Psoas muscle (tissue), 8 donors: ENCODE data around the gene SMURF1. TPM values are rescaled to one million over a fixed set of nuclear protein-coding genes. Genes with fewer than 3 reads are reported as not detected.

ENCODE experiments used
- ATAC-seq, 4 donors: fragments of 200-7000 bp; cut with Tn5 transposase; one replicate each; pipeline ENCODE4 v1.9.1; 2020; ENCODE audit warnings: moderate library complexity in 3 of 4, mild to moderate bottlenecking in 2 of 4
- DNase-seq, 2 donors: peaks; one replicate each; pipeline ENCODE4 v3.0.0-alpha.2; 2020
- H3K27ac ChIP-seq: fragments of 200-600 bp; one replicate; pipeline ENCODE4 v1.8.0; 2022
- H3K27me3 ChIP-seq, 3 donors: fragments of 200-600 bp in 1 of 3; one replicate each; pipeline versions ENCODE4 v1.6.1 to v1.8.0; 2013 to 2022; ENCODE audit warnings: low read length in 2 of 3, mild to moderate bottlenecking in 2 of 3, moderate library complexity in 1 of 3; ENCODE audit not compliant: insufficient read depth in 3 of 3
- H3K36me3 ChIP-seq, 2 donors: fragments of 200-600 bp in 1 of 2; one replicate each; pipeline versions ENCODE4 v1.6.1 to v1.8.0; 2013 to 2022; ENCODE audit warnings: low read depth in 1 of 2, mild to moderate bottlenecking in 1 of 2, moderate library complexity in 1 of 2; ENCODE audit not compliant: insufficient read depth in 1 of 2
- H3K4me1 ChIP-seq: fragments of 200-600 bp; one replicate; pipeline ENCODE4 v1.8.0; 2022
- H3K4me3 ChIP-seq: fragments of 200-600 bp; one replicate; pipeline ENCODE4 v1.8.0; 2022; ENCODE audit warnings: mild to moderate bottlenecking
- H3K9me3 ChIP-seq: fragments of 200-600 bp; one replicate; pipeline ENCODE4 v1.8.0; 2022
- WGBS, 3 donors: extraction: QIAGEN DNeasy Blood & Tissue Kit; methylation state at CpG; one replicate each; pipeline versions ENCODE4 v1.1.6 to v1.1.7; 2013; 5-methylcytosine and 5-hydroxymethylcytosine counted together
- intact Hi-C, 2 donors: fragments of 100-400 bp; cut with DNase I; formaldehyde crosslinking; loops; one replicate each; pipeline versions ENCODE4 v1.11.0 to v1.14.2; 2022
- polyA plus RNA-seq, 3 donors: library from polyadenylated mRNA; stranded (reverse); fragments of 200-250 nt; gene quantifications; one replicate each; pipeline ENCODE4 v1.2.3, GENCODE V29; 2013
- total RNA-seq, 4 donors: library from RNA; stranded (reverse); fragmentation: NEBNext Ultra II Directional in 2 of 4; extraction: Animal tissue kit (Norgen Biotek cat#: 25700) in 2 of 4; gene quantifications; one replicate each; pipeline versions ENCODE4 v1.2.1 to v1.2.4, GENCODE V29; 2021 to 2023
- TF ChIP-seq, protein P1 (sequence below): fragments of 200-600 bp; IDR thresholded peaks from one replicate; pipeline ENCODE4 v1.8.0; 2022; ENCODE audit warnings: antibody characterized with exemption
- donor health status: healthy with polysubstance abuse.
- donor health status: DM: no; HTN: no; CAD: no; lungs with moderate emphysema.
- donor health status: Bipolar disorder and iron deficiency.
- donor health status: healthy.
- donor health status: DM: yes; HTN: yes; CAD: no.
- donor health status: DM: no; HTN: no; CAD: no.
- donor health status: DM: no; HTN: no; CAD: no.
- donor health status: DM: yes; HTN: yes; CAD: no.

Gene SMURF1
- total and polyA plus RNA-seq, 7 donors, result 5.8 to 16.9 (median 10.2) TPM

GRCh38 chr7:99033765-99034164 is 110.1 kb downstream of the SMURF1 start:
- peaks cover 17 to 97% of the 10 kb centered on the region in 2 donors for H3K36me3 ChIP-seq
- no peaks in the 10 kb centered on the region for H3K9me3 ChIP-seq
- H3K4me1 ChIP-seq, result no peaks in the 10 kb centered on the region
- intact Hi-C loops, result no loop called here
- 34 to 53% (median 41%) methylated on average over 4 of the region's 4 CpGs for WGBS, 3 donors
- DNase-seq (no peak), ATAC-seq (peak in 1 of 4 donors; percentile 17)
- H3K27me3 ChIP-seq, result no peaks in the 10 kb centered on the region
- H3K27ac ChIP-seq, result peak overlapping the region; percentile 16
- TF ChIP-seq, protein P1, sequence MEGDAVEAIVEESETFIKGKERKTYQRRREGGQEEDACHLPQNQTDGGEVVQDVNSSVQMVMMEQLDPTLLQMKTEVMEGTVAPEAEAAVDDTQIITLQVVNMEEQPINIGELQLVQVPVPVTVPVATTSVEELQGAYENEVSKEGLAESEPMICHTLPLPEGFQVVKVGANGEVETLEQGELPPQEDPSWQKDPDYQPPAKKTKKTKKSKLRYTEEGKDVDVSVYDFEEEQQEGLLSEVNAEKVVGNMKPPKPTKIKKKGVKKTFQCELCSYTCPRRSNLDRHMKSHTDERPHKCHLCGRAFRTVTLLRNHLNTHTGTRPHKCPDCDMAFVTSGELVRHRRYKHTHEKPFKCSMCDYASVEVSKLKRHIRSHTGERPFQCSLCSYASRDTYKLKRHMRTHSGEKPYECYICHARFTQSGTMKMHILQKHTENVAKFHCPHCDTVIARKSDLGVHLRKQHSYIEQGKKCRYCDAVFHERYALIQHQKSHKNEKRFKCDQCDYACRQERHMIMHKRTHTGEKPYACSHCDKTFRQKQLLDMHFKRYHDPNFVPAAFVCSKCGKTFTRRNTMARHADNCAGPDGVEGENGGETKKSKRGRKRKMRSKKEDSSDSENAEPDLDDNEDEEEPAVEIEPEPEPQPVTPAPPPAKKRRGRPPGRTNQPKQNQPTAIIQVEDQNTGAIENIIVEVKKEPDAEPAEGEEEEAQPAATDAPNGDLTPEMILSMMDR, result no peak
- H3K4me3 ChIP-seq, result no peak overlapping the region

DNA sequence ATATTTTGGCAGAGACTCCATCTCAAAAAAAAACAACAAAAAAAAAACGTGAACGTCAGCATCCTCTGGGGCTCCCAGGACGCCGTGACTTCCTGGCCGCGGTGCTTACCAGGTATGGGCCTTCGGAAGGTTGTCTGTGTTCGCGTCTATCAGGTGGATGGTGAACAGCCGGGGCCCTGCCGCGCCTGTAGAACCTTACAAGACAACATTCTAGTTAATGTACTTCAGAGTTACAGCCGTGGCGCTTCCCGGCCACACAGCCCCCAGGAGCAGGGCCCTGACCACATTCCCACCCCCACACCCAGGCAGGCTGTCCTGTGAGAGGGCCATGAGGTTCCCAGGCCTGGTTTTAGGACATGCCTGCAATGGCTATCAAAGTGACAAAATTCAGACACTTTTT is 111.0 kb downstream of the SMURF1 start:
- WGBS, 3 donors, result 85 to 89% (median 88%) methylated on average over 15 of the region's 15 CpGs
- intact Hi-C loops, result no loop called here

GRCh38 chr7:99031496-99031895 is 112.4 kb downstream of the SMURF1 start:
- intact Hi-C loops, result no loop called here
- WGBS, 3 donors, result 90 to 95% (median 91%) methylated on average over 7 of the region's 7 CpGs
- ATAC-seq (no peak), DNase-seq (no peak)
- H3K36me3 ChIP-seq, result peaks cover 13 to 86% of the 10 kb centered on the region in 2 donors
- H3K4me1 ChIP-seq, result no peaks in the 10 kb centered on the region
- peak overlapping the region; percentile 49 for H3K27ac ChIP-seq
- no peaks in the 10 kb centered on the region for H3K9me3 ChIP-seq
- no peak overlapping the region for H3K4me3 ChIP-seq
- TF ChIP-seq, protein P1, result no peak
- no peaks in the 10 kb centered on the region for H3K27me3 ChIP-seq

More for the DNA sequence above, 111.0 kb downstream of the SMURF1 start:
- Histone ChIP-seq H3K9me3 (no peaks in the 10 kb centered on the region), H3K36me3 (peaks cover 14 to 97% of the 10 kb centered on the region in 2 donors), H3K27me3 (no peaks in the 10 kb centered on the region), H3K4me1 (no peaks in the 10 kb centered on the region), H3K27ac (no peak overlapping the region), H3K4me3 (no peak overlapping the region)
- ATAC-seq (no peak), DNase-seq (no peak)
- TF ChIP-seq, protein P1, result no peak

DNA sequence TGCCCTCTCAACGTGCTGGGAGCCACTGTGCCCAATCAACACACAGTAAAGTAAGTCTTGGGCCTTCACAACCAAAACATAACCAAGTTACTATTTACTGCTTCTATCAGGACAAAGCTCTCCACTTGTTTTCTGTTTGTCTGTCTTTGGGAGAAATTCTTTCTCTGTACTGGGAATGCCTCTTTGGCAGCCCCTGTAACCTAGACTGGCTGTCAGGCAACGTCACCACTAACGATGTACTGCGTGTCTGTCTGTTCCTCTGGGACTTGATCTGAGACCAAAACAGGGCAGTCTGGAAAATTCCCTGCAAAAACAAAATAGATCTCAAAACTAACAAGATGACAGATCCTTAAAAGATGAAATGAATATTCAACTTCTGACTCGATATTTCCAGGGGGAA is 113.0 kb downstream of the SMURF1 start:
- 60 to 70% (median 70%) methylated on average over 5 of the region's 5 CpGs for WGBS, 3 donors
- peaks cover 13 to 81% of the 10 kb centered on the region in 2 donors for H3K36me3 ChIP-seq
- ATAC-seq (peak in 1 of 4 donors; percentile 57), DNase-seq (no peak)
- H3K27ac ChIP-seq, result peak overlapping the region; percentile 60
- no peaks in the 10 kb centered on the region for H3K4me1 ChIP-seq
- H3K4me3 ChIP-seq, result no peak overlapping the region
- TF ChIP-seq, protein P1, result no peak
- H3K27me3 ChIP-seq, result no peaks in the 10 kb centered on the region
- H3K9me3 ChIP-seq, result no peaks in the 10 kb centered on the region
- intact Hi-C loops, result no loop called here

DNA sequence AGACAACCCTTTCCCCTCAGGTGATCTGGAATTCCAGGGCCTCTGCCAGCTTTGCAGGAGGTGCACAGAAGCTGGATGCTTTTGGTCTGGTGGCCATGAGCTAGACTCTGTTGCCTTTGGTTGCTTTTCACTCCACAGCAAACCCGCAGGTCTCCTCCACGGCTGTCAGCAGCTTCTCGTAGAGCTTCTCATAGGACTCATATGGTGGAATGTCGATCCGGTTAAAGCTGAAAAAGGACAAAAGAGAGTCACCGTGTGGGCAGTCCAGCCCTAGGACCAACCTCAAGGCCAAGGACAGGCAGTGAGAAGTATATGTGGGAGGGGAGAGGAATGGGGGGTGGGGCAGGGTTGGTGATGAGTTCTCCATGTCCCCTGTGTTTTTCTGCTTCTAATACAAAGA is 113.5 kb downstream of the SMURF1 start:
- intact Hi-C loops, result no loop called here
- TF ChIP-seq, protein P1, result no peak
- WGBS, 3 donors, result 92 to 97% (median 96%) methylated on average over 6 of the region's 6 CpGs
- Histone ChIP-seq H3K27me3 (no peaks in the 10 kb centered on the region), H3K4me1 (no peaks in the 10 kb centered on the region), H3K9me3 (no peaks in the 10 kb centered on the region), H3K36me3 (peaks cover 13 to 76% of the 10 kb centered on the region in 2 donors), H3K4me3 (no peak overlapping the region), H3K27ac (peak overlapping the region; percentile 60)
- no peak for ATAC-seq
- no peak for DNase-seq
